Activated naive CD8-positive, alpha-beta T cell treated with anti-CD3 and anti-CD28 coated beads for 36 hours (primary cell): ENCODE results near the gene RSAD2. TPM values are rescaled to one million over a fixed set of nuclear protein-coding genes. Genes with fewer than 3 reads are reported as not detected.
"Not testable (repeated sequence)": the region's sequence is repeated elsewhere in the genome, so short reads cannot be mapped to it uniquely, and the experiment has no call there.

ENCODE experiments used
- DNase-seq: peaks from one replicate; pipeline ENCODE4 v3.0.0; 2021
- H3K27ac Mint-ChIP-seq: one replicate; pipeline ENCODE4 v1.8.0; 2022; ENCODE audit warnings: mild to moderate bottlenecking, moderate library complexity, mixed read lengths
- H3K27me3 Mint-ChIP-seq: one replicate; pipeline ENCODE4 v1.8.0; 2022; ENCODE audit warnings: mild to moderate bottlenecking, mixed read lengths
- H3K36me3 Mint-ChIP-seq: one replicate; pipeline ENCODE4 v1.8.0; 2021; ENCODE audit warnings: mild to moderate bottlenecking, mixed read lengths
- H3K4me1 Mint-ChIP-seq: one replicate; pipeline ENCODE4 v1.8.0; 2021; ENCODE audit warnings: mixed read lengths
- H3K4me3 Mint-ChIP-seq: one replicate; pipeline ENCODE4 v1.8.0; 2022; ENCODE audit warnings: mild to moderate bottlenecking, moderate library complexity, mixed read lengths
- H3K9me3 Mint-ChIP-seq: one replicate; pipeline ENCODE4 v1.8.0; 2022; ENCODE audit warnings: mixed read lengths
- total RNA-seq, 2 experiments: library from RNA; stranded (reverse); gene quantifications; one replicate each; pipeline ENCODE4 v1.2.3, GENCODE V29; 2021

Gene RSAD2
- total RNA-seq, 2 experiments from 2014 or later: 9.2 to 10.0 TPM

DNA sequence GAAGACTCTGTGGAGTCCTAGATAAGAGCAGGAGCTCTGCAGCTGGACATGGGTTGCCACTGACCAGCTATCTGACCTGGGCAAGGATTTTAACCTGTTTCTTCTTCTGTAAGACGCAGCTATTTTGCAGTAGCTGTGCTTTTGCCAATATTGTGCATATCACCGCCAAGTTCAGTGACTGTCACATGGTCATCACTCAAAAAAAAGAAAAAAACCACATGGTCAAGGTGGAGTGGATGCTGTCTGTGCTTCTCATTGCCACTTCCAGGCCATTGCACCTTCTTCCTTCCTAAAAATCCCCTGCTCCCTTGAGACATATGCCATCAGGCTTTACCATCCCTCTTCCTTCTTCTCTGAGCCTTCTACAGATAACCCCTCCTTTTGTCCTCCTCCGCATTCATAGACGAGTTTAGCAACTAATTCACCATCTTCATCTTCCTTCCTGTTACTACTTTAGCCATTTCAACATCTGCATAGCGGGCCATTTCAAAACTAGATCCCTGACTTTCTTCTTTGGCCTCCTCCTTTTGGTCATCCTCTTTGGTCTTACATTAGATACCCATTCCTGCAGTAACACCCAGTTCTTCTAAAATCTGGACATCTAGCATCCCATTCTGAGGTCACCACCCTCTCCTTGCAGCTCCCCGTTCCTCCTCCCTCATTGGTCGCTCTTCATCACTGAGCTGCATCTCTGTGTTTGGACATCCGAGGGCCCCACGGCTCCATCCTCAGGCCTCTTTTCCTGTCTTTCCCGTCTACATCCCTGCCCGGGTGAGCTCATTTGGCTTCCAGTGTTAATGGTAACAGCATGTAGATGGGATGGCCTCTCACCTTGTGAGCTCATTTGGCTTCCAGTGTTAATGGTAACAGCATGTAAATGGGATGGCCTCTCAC is 57.4 kb downstream of the RSAD2 start:
- Mint-ChIP-seq H3K4me3 (no peak overlapping the region), H3K27me3 (no peaks in the 10 kb centered on the region), H3K36me3 (peaks cover 23% of the 10 kb centered on the region), H3K27ac (no peak overlapping the region), H3K4me1 (peaks cover 40% of the 10 kb centered on the region), H3K9me3 (peaks cover 7% of the 10 kb centered on the region)
- no peak for DNase-seq

DNA sequence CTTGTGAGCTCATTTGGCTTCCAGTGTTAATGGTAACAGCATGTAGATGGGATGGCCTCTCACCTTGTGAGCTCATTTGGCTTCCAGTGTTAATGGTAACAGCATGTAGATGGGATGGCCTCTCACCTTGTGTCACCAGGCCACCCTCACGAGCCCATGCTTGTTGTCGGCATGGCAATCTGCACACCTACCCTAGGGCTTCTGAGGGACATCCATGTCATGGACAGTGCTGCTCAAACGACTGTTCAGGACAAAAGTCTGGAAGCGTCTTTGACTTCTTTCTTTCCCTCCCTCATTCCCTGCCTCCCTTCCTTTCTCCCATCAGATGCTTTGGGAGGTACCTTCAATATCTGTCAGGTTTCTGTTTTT is 58.1 kb downstream of the RSAD2 start:
- H3K4me1 Mint-ChIP-seq: peaks cover 39% of the 10 kb centered on the region

DNA sequence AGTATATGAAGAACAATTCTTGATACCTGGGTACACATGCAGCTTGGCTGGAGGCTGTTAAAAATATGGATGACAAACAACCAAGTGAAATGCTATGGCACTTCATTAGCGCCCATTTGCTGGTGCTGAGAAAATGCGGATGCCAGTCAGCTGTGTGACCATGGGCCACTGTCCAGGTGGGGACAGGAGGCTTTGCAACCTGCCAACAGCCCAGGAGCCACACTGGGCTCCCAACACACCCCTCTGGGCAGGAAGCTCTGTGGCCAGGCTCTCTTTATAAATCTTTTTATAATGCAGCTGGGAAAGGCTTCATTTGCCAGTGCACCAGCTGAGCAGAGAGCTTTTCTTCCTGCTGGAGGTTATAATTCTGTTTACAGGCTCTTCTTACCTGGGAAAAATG is 59.6 kb downstream of the RSAD2 start:
- peaks cover 36% of the 10 kb centered on the region for H3K4me1 Mint-ChIP-seq
- DNase-seq: no peak
- H3K27ac Mint-ChIP-seq: no peak overlapping the region
- no peaks in the 10 kb centered on the region for H3K27me3 Mint-ChIP-seq
- H3K36me3 Mint-ChIP-seq: peaks cover 19% of the 10 kb centered on the region
- no peaks in the 10 kb centered on the region for H3K9me3 Mint-ChIP-seq
- no peak overlapping the region for H3K4me3 Mint-ChIP-seq

More for the DNA sequence above, 58.1 kb downstream of the RSAD2 start:
- H3K9me3 Mint-ChIP-seq, H3K27ac Mint-ChIP-seq, H3K4me3 Mint-ChIP-seq, DNase-seq, H3K27me3 Mint-ChIP-seq: not testable (repeated sequence)
- peaks cover 23% of the 10 kb centered on the region for H3K36me3 Mint-ChIP-seq

GRCh38 chr2:6937582-6937981 is 60.0 kb downstream of the RSAD2 start:
- H3K4me1 Mint-ChIP-seq: peaks cover 36% of the 10 kb centered on the region
- H3K36me3 Mint-ChIP-seq: peaks cover 21% of the 10 kb centered on the region
- no peak for DNase-seq
- no peaks in the 10 kb centered on the region for H3K27me3 Mint-ChIP-seq
- no peaks in the 10 kb centered on the region for H3K9me3 Mint-ChIP-seq
- H3K27ac Mint-ChIP-seq: no peak overlapping the region
- no peak overlapping the region for H3K4me3 Mint-ChIP-seq

- peaks cover 37% of the 10 kb centered on the region for H3K4me1 Mint-ChIP-seq
- DNase-seq: no peak
- no peaks in the 10 kb centered on the region for H3K27me3 Mint-ChIP-seq
- H3K36me3 Mint-ChIP-seq: peaks cover 33% of the 10 kb centered on the region
- H3K9me3 Mint-ChIP-seq: no peaks in the 10 kb centered on the region
- H3K4me3 Mint-ChIP-seq: no peak overlapping the region
- H3K27ac Mint-ChIP-seq: no peak overlapping the region
These were observed 61.5 kb downstream of the RSAD2 start for GRCh38 chr2:6939071-6939470.

DNA sequence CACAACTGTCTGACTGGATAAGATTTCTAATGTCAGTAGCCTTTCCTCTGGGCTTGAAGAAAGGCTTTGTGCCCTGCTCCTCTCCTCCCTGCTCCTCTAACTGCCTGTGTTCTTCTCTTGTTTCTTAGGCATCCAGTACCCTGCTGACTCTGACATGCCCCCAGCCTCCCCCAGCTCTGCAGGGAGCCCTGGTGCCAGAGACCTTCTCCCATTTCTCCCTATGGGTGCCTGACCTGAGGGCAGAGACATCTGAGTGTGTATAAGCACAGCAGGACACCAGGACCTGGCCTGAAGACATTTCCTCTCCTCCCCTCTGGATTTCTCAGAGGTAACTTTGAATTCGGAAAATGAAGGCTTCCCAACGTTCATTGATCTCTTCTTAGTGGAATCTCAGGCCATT is 63.2 kb downstream of the RSAD2 start:
- DNase-seq: no peak
- Mint-ChIP-seq H3K9me3 (no peaks in the 10 kb centered on the region), H3K27me3 (no peaks in the 10 kb centered on the region), H3K4me1 (peaks cover 43% of the 10 kb centered on the region), H3K36me3 (peaks cover 39% of the 10 kb centered on the region), H3K27ac (no peak overlapping the region), H3K4me3 (no peak overlapping the region)

GRCh38 chr2:6941299-6942046 is 63.9 kb downstream of the RSAD2 start:
- Mint-ChIP-seq H3K9me3 (no peaks in the 10 kb centered on the region), H3K4me1 (peaks cover 42% of the 10 kb centered on the region), H3K4me3 (no peak overlapping the region), H3K27ac (no peak overlapping the region), H3K36me3 (peaks cover 39% of the 10 kb centered on the region), H3K27me3 (no peaks in the 10 kb centered on the region)
- no peak for DNase-seq

GRCh38 chr2:6942848-6943247 is 65.3 kb downstream of the RSAD2 start:
- Mint-ChIP-seq H3K27ac (no peak overlapping the region), H3K4me1 (peaks cover 41% of the 10 kb centered on the region), H3K9me3 (no peaks in the 10 kb centered on the region), H3K4me3 (no peak overlapping the region), H3K27me3 (no peaks in the 10 kb centered on the region), H3K36me3 (peaks cover 43% of the 10 kb centered on the region)
- no peak for DNase-seq

DNA sequence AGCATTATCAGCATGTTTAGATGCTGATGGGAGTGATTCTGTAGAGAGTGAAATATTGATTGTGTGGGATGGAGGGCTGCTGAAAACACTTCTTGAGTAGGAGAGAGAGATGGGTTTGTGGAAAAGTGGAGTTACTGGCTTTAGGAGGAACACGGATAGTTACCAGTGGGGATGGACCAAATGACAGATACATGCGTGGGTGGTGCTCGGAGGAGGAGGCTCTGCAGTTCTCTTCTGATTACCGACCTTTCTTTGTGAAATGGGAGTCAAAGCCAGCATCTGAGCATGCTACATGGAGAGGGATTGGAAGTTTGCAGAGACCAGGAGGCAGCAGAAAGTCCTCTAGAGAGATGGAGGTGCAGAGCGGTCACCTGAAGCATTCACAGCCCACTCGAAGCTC is 65.9 kb downstream of the RSAD2 start:
- Mint-ChIP-seq H3K27ac (peak overlapping the region; percentile 5), H3K4me1 (peaks cover 45% of the 10 kb centered on the region), H3K9me3 (no peaks in the 10 kb centered on the region)

GRCh38 chr2:6943971-6944370 is 66.4 kb downstream of the RSAD2 start:
- H3K27me3 Mint-ChIP-seq: no peaks in the 10 kb centered on the region
- DNase-seq: no peak
- peaks cover 50% of the 10 kb centered on the region for H3K36me3 Mint-ChIP-seq

More for the DNA sequence above, 65.9 kb downstream of the RSAD2 start:
- no peak for DNase-seq
- Mint-ChIP-seq H3K27me3 (no peaks in the 10 kb centered on the region), H3K36me3 (peaks cover 48% of the 10 kb centered on the region), H3K4me3 (no peak overlapping the region)

GRCh38 chr2:6944555-6944954 is 67.0 kb downstream of the RSAD2 start:
- Mint-ChIP-seq H3K4me3 (no peak overlapping the region), H3K4me1 (peaks cover 42% of the 10 kb centered on the region), H3K36me3 (peaks cover 50% of the 10 kb centered on the region), H3K27me3 (no peaks in the 10 kb centered on the region), H3K27ac (no peak overlapping the region), H3K9me3 (no peaks in the 10 kb centered on the region)
- no peak for DNase-seq

More at GRCh38 chr2:6943971-6944370, 66.4 kb downstream of the RSAD2 start:
- H3K9me3 Mint-ChIP-seq: no peaks in the 10 kb centered on the region
- peak overlapping the region; percentile 70 for H3K27ac Mint-ChIP-seq
- no peak overlapping the region for H3K4me3 Mint-ChIP-seq
- H3K4me1 Mint-ChIP-seq: peaks cover 46% of the 10 kb centered on the region

DNA sequence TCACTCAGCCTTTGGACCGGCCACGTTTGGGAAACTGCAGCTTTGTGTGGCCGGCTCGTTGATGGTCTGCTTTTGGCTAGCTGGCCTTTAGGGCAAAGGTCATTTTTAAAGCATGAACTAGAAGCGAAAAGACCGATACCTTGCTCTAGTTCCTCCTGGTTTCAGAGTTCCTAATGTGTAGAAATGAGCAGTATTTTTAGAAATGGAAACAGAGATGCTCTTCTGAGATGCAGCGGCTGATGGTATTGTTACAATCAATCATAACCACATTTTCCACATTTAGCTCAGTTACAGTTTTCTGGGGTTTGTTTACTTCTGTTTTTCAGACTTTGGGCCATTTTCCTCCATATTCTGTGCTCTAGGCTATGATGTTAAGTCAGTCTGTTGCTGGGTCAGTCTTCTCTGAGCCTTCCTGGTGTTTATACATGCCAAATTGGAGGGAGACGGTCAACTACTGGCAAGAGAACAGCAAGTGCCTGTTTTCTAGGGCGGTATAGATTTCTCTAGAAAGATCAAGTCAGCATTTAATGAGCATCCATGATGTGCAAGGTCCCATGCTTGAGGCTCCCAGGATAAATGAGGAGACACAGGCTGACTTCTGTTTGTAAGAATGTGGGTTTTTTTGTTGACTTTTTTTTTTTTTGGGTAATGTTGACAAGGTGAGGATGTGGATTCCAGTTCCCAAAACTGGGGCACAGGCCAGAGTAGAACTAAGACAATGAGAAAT is 67.7 kb downstream of the RSAD2 start:
- peaks cover 50% of the 10 kb centered on the region for H3K36me3 Mint-ChIP-seq
- no peaks in the 10 kb centered on the region for H3K27me3 Mint-ChIP-seq
- H3K9me3 Mint-ChIP-seq: no peaks in the 10 kb centered on the region
- peaks cover 46% of the 10 kb centered on the region for H3K4me1 Mint-ChIP-seq
- H3K4me3 Mint-ChIP-seq: no peak overlapping the region
- DNase-seq: no peak
- H3K27ac Mint-ChIP-seq: peak overlapping the region; percentile 68

- Mint-ChIP-seq H3K36me3 (peaks cover 50% of the 10 kb centered on the region), H3K27me3 (no peaks in the 10 kb centered on the region), H3K4me3 (no peak overlapping the region), H3K27ac (peak overlapping the region; percentile 68), H3K9me3 (no peaks in the 10 kb centered on the region), H3K4me1 (peaks cover 50% of the 10 kb centered on the region)
- DNase-seq: no peak
These were observed 68.2 kb downstream of the RSAD2 start for GRCh38 chr2:6945821-6946220.

DNA sequence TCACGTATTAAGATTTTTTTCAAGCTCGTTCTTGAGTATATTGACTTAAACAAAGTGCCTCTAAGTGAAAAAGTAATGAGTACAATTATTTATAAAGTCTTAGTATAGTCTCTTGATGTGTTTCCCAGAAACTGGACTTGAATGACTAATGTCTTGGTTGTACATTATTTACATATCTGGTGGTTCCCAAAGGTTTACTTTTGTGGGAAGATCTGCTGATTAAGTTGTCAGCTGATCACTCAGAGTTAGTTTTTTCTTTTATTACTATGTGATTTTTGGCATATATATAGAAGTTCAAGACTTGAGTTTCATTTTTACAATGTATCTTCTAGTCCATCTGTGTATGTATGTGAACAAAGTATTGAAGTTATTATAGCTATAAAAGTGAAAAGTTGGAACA is 69.1 kb downstream of the RSAD2 start:
- no peaks in the 10 kb centered on the region for H3K9me3 Mint-ChIP-seq
- DNase-seq: no peak
- H3K36me3 Mint-ChIP-seq: peaks cover 50% of the 10 kb centered on the region
- peaks cover 58% of the 10 kb centered on the region for H3K4me1 Mint-ChIP-seq
- no peak overlapping the region for H3K27ac Mint-ChIP-seq
- H3K27me3 Mint-ChIP-seq: no peaks in the 10 kb centered on the region
- H3K4me3 Mint-ChIP-seq: no peak overlapping the region
